A673 (cell line): ENCODE measurements around the gene C13orf42. TPM values are rescaled to one million over a fixed set of nuclear protein-coding genes. Genes with fewer than 3 reads are reported as not detected.
"Not testable (repeated sequence)": the region's sequence is repeated elsewhere in the genome, so short reads cannot be mapped to it uniquely, and the experiment has no call there.

Experiments
- BruUV-seq: library from RNA; stranded (reverse); fragments of 400-500 nt; replicated peaks from 2 replicates; lab custom pipeline; 2021; lab: Mats Ljungman, UMichigan
- CTCF ChIA-PET: fragments of 300-600 bp; sonication (Branson Sonifier 250); formaldehyde crosslinking; loops from one replicate; lab custom pipeline; 2022; ENCODE audit warnings: antibody characterized with exemption; lab: Charles Lee
- POLR2A ChIA-PET: fragments of 300-600 bp; sonication (Branson Sonifier 250); formaldehyde crosslinking; loops from one replicate; lab custom pipeline; 2022; ENCODE audit warnings: antibody characterized with exemption; ENCODE audit not compliant: low non-redundant PET; lab: Charles Lee
- DNase-seq: peaks from one replicate; pipeline ENCODE4 v3.0.0-alpha.2; 2015; ENCODE audit warnings: low spot score
- H3K27ac ChIP-seq: fragments of 200-600 bp; sonication (generic); 2 replicates; pipeline ENCODE4 v1.5.1; 2016; ENCODE audit warnings: mixed run types, low read depth, mild to moderate bottlenecking, mixed read lengths, antibody characterized with exemption, low read length; ENCODE audit not compliant: poor library complexity, severe bottlenecking
- H3K27me3 ChIP-seq: fragments of 200-600 bp; sonication (generic); replicated peaks from 2 replicates; pipeline ENCODE4 v1.6.1; 2017; ENCODE audit warnings: mixed run types, low read depth, mild to moderate bottlenecking, mixed read lengths, antibody characterized with exemption, low read length; ENCODE audit not compliant: insufficient read depth, poor library complexity
- H3K36me3 ChIP-seq: fragments of 200-600 bp; sonication (generic); 2 replicates; pipeline ENCODE4 v1.6.1; 2016; ENCODE audit warnings: mixed run types, mild to moderate bottlenecking, mixed read lengths, antibody characterized with exemption, low read length; ENCODE audit not compliant: insufficient read depth, poor library complexity, severe bottlenecking
- H3K4me1 ChIP-seq: fragments of 200-600 bp; sonication (generic); 2 replicates; pipeline ENCODE4 v1.6.1; 2017; ENCODE audit warnings: mixed run types, mild to moderate bottlenecking, mixed read lengths, antibody characterized with exemption, low read length; ENCODE audit not compliant: insufficient read depth, poor library complexity, severe bottlenecking
- H3K4me3 ChIP-seq: fragments of 200-600 bp; sonication (generic); 2 replicates; pipeline ENCODE4 v1.5.1; 2016; ENCODE audit warnings: low read depth, mixed run types, mild to moderate bottlenecking, mixed read lengths, low read length; ENCODE audit not compliant: poor library complexity, severe bottlenecking
- H3K9me3 ChIP-seq: fragments of 200-600 bp; sonication (generic); 2 replicates; pipeline ENCODE4 v1.6.1; 2016; ENCODE audit warnings: mixed run types, low read depth, mild to moderate bottlenecking, mixed read lengths, antibody characterized with exemption, low read length; ENCODE audit not compliant: poor library complexity, severe bottlenecking
- CTCF ChIP-seq: fragments of 300-800, 200-600 bp; sonication (generic); conservative IDR thresholded peaks from 2 replicates; pipeline ENCODE4 v1.5.1; 2017; ENCODE audit warnings: low read depth, mild to moderate bottlenecking, antibody characterized with exemption, low read length, moderate library complexity, mixed read lengths
- EZH2 ChIP-seq: fragments of 200-600 bp; sonication (generic); IDR thresholded peaks from 2 replicates; pipeline ENCODE4 v1.6.1; 2017; ENCODE audit warnings: borderline replicate concordance, low read depth, mild to moderate bottlenecking, mixed read lengths, antibody characterized with exemption, low read length; ENCODE audit not compliant: poor library complexity, severe bottlenecking
- intact Hi-C: fragments of 100-400 bp; cut with micrococcal nuclease; formaldehyde crosslinking; loops from one replicate; pipeline ENCODE4 v1.10.0; 2022; ENCODE audit not compliant: unreplicated experiment
- total RNA-seq: library from RNA; stranded (reverse); gene quantifications from 2 replicates; pipeline ENCODE4 v1.2.3, GENCODE V29; 2021

The C13orf42 gene
- total RNA-seq, 1 experiment from 2014 or later, result not detected

- Histone ChIP-seq H3K4me1 (no peaks in the 10 kb centered on the region), H3K36me3 (no peaks in the 10 kb centered on the region), H3K9me3 (peaks cover 5% of the 10 kb centered on the region), H3K27ac (no peak overlapping the region), H3K4me3 (no peak overlapping the region), H3K27me3 (no peaks in the 10 kb centered on the region)
- DNase-seq, result peak; percentile 80
- BruUV-seq, result no TSS peak
- intact Hi-C loops, result loop anchor here (1.0 to 10.0 kb wide), 3 partner anchors 161 to 707 kb away; no protein-coding TSS in a partner anchor
- TF ChIP-seq EZH2 (no peak), CTCF (peak; percentile 93)
- CTCF ChIA-PET, result interaction anchor here (0.6 to 2.6 kb wide), 9 partner anchors 23 to 707 kb away, joined by 3 to 51 read pairs (median 3); no protein-coding TSS in a partner anchor
- POLR2A ChIA-PET, result no interaction called here
Observed at GRCh38 chr13:51125495-51126226, 14.6 kb upstream of the C13orf42 start.

GRCh38 chr13:51122868-51123566 lies 11.9 kb upstream of the C13orf42 start:
- no peaks in the 10 kb centered on the region for H3K36me3 ChIP-seq
- BruUV-seq, result no TSS peak
- ChIA-PET CTCF (interaction anchor here (0.5 to 2.3 kb wide), 2 partner anchors 163 to 281 kb away, joined by 3 to 7 read pairs; no protein-coding TSS in a partner anchor), POLR2A (no interaction called here)
- DNase-seq, result no peak
- TF ChIP-seq EZH2 (no peak), CTCF (no peak)
- H3K27me3 ChIP-seq, result no peaks in the 10 kb centered on the region
- no peak overlapping the region for H3K4me3 ChIP-seq
- no peaks in the 10 kb centered on the region for H3K9me3 ChIP-seq
- no peaks in the 10 kb centered on the region for H3K4me1 ChIP-seq
- H3K27ac ChIP-seq, result no peak overlapping the region
- intact Hi-C loops, result loop anchor here (10.0 kb wide), 1 partner anchor 312 kb away; no protein-coding TSS in a partner anchor

GRCh38 chr13:51120873-51121272 lies 9.8 kb upstream of the C13orf42 start:
- POLR2A ChIA-PET, result not testable (repeated sequence)

More at GRCh38 chr13:51120873-51121272, 9.8 kb upstream of the C13orf42 start:
- H3K9me3 ChIP-seq, H3K4me3 ChIP-seq, BruUV-seq, H3K4me1 ChIP-seq, H3K27ac ChIP-seq, CTCF ChIA-PET, H3K36me3 ChIP-seq, H3K27me3 ChIP-seq: not testable (repeated sequence)
- intact Hi-C loops, result loop anchor here (10.0 kb wide), 1 partner anchor 314 kb away; no protein-coding TSS in a partner anchor
- peak; percentile 48 for TF ChIP-seq CTCF
- DNase-seq, result peak; percentile 26
